ENCODE results near the gene H1-8. TPM values are rescaled to one million over a fixed set of nuclear protein-coding genes. Genes with fewer than 3 reads are reported as not detected.

The H1-8 gene
- total RNA-seq, 1 experiment from 2014 or later: not detected

- TF ChIP-seq, protein P1, sequence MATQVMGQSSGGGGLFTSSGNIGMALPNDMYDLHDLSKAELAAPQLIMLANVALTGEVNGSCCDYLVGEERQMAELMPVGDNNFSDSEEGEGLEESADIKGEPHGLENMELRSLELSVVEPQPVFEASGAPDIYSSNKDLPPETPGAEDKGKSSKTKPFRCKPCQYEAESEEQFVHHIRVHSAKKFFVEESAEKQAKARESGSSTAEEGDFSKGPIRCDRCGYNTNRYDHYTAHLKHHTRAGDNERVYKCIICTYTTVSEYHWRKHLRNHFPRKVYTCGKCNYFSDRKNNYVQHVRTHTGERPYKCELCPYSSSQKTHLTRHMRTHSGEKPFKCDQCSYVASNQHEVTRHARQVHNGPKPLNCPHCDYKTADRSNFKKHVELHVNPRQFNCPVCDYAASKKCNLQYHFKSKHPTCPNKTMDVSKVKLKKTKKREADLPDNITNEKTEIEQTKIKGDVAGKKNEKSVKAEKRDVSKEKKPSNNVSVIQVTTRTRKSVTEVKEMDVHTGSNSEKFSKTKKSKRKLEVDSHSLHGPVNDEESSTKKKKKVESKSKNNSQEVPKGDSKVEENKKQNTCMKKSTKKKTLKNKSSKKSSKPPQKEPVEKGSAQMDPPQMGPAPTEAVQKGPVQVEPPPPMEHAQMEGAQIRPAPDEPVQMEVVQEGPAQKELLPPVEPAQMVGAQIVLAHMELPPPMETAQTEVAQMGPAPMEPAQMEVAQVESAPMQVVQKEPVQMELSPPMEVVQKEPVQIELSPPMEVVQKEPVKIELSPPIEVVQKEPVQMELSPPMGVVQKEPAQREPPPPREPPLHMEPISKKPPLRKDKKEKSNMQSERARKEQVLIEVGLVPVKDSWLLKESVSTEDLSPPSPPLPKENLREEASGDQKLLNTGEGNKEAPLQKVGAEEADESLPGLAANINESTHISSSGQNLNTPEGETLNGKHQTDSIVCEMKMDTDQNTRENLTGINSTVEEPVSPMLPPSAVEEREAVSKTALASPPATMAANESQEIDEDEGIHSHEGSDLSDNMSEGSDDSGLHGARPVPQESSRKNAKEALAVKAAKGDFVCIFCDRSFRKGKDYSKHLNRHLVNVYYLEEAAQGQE (IDR thresholded peaks at IDR 0.05; ENCODE audit: low read depth): no peak
- no peak for TF ChIP-seq TCF7L2 (IDR thresholded peaks at IDR 0.05; ENCODE audit: borderline replicate concordance, extremely low read depth, insufficient read depth, insufficient read length)
Observed at GRCh38 chr3:129519896-129520715, 22.9 kb upstream of the H1-8 start (continued).

DNA sequence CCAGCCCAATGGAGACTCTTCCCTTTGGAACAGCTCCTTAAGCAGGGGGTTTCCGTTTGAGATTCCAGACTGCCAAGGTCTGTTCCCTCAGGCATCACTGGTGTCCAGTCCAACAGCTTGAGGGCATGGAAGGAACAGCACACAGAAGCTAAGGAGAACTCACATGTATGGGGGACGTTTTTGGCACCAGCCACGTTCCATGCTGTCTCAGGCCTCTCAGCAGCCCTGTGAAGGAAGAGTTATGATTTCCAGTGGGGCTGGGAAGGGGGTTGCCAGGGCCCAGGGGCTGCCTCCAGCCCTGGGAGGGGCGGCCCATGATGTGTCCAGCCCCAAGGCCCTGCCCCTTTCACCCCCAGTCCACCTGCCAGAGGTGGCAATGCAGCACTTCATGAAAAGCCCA is 22.0 kb upstream of the H1-8 start:
- DNase-seq (ENCODE audit: low read depth, low spot score) (no peak), ATAC-seq (no peak)
- Histone ChIP-seq H3K9ac (ENCODE audit: low read length) (no peak overlapping the region), H3K4me3 (replicated peaks in 1 of 2; ENCODE audit: low read depth in 1 of 2, low read length in 2 of 2) (no peak overlapping the region), H3K79me2 (ENCODE audit: insufficient read depth, low read length) (no peaks in the 10 kb centered on the region), H3K36me3 (ENCODE audit: control insufficient read depth in 1 of 2, insufficient read depth in 2 of 2, low read length in 2 of 2) (no peaks in the 10 kb centered on the region), H2AFZ (ENCODE audit: low read depth, low read length, poor library complexity, severe bottlenecking) (no peak overlapping the region), H3K9me2 (ENCODE audit: insufficient read depth) (no peaks in the 10 kb centered on the region), H4K20me1 (ENCODE audit: insufficient read depth) (no peaks in the 10 kb centered on the region), H3K4me1 (ENCODE audit: control insufficient read depth in 1 of 2, insufficient read depth in 2 of 2, low read length in 2 of 2) (no peaks in the 10 kb centered on the region), H3K27me3 (ENCODE audit: insufficient read depth, low read length) (no peaks in the 10 kb centered on the region), H3K9me3 (ENCODE audit: control insufficient read depth in 1 of 2, insufficient read depth in 1 of 2, low read depth in 1 of 2, low read length in 2 of 2) (no peaks in the 10 kb centered on the region), H3K4me2 (ENCODE audit: low read length) (no peak overlapping the region), H3K27ac (ENCODE audit: low read depth, low read length) (no peak overlapping the region)
- no TSS peak for BruUV-seq (replicated peaks)
- ChIA-PET RAD21 (ENCODE audit: low non-redundant PET in 1 of 2, low total read pairs in 2 of 2, uncharacterized antibody in 2 of 2, unreplicated experiment in 2 of 2) (no interaction called here), POLR2A (no interaction called here), CTCF (no interaction called here)
- TF ChIP-seq SRF (IDR thresholded peaks at IDR 0.05; ENCODE audit: low read depth) (no peak), JUND (IDR thresholded peaks at IDR 0.05) (no peak), YY1 (IDR thresholded peaks at IDR 0.05; ENCODE audit: extremely low read depth, insufficient replicate concordance, low read depth, low read length) (no peak), POLR2AphosphoS5 (IDR thresholded peaks at IDR 0.05; ENCODE audit: low read depth, low read length) (no peak), SP1 (IDR thresholded peaks at IDR 0.05; ENCODE audit: low read depth) (no peak)
- TF ChIP-seq, protein P2, sequence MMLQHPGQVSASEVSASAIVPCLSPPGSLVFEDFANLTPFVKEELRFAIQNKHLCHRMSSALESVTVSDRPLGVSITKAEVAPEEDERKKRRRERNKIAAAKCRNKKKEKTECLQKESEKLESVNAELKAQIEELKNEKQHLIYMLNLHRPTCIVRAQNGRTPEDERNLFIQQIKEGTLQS (IDR thresholded peaks at IDR 0.05): no peak
- intact Hi-C loops (cut with micrococcal nuclease): no loop called here
